Omental fat pad (tissue), 4 donors: Measurements from ENCODE around the gene KRTAP10-4. TPM values are rescaled to one million over a fixed set of nuclear protein-coding genes. Genes with fewer than 3 reads are reported as not detected.

Experiments used
- ATAC-seq: fragments of 150-250 bp; one replicate; pipeline ENCODE4 v1.9.1; 2016; ENCODE audit warnings: mild to moderate bottlenecking, moderate library complexity; ENCODE audit not compliant: low FRiP score
- DNase-seq: peaks from one replicate; pipeline ENCODE4 v3.0.0-alpha.2; 2019; ENCODE audit warnings: low spot score
- CTCF ChIP-seq, 3 donors: fragments of 450-650 bp; IDR thresholded peaks; one replicate each; pipeline ENCODE4 v1.5.1; 2016 to 2017; ENCODE audit warnings: antibody characterized with exemption in 3 of 3, mild to moderate bottlenecking in 3 of 3, moderate library complexity in 2 of 3
- total RNA-seq, 4 donors: library from RNA; depleted of rRNA; stranded (reverse); fragments of >200 nt; gene quantifications; one replicate each; pipeline ENCODE4 v1.1.0, GENCODE V29; 2016

KRTAP10-4 gene
- total RNA-seq, 4 donors from 2014 or later = not detected

GRCh38 chr21:44613386-44614155 is 40.0 kb downstream of the KRTAP10-4 start:
- TF ChIP-seq CTCF (IDR thresholded peaks at IDR 0.05) = no peak
- ATAC-seq (no peak), DNase-seq (no peak)

GRCh38 chr21:44614161-44614631 is 40.7 kb downstream of the KRTAP10-4 start:
- no peak for DNase-seq
- no peak for TF ChIP-seq CTCF (IDR thresholded peaks at IDR 0.05)
- no peak for ATAC-seq

- TF ChIP-seq CTCF (IDR thresholded peaks at IDR 0.05) = no peak
- ATAC-seq (no peak), DNase-seq (no peak)
Measured at GRCh38 chr21:44614961-44615391, 41.4 kb downstream of the KRTAP10-4 start.

GRCh38 chr21:44615466-44615865 is 41.9 kb downstream of the KRTAP10-4 start:
- DNase-seq (no peak), ATAC-seq (no peak)
- no peak for TF ChIP-seq CTCF (IDR thresholded peaks at IDR 0.05)

- DNase-seq (no peak), ATAC-seq (no peak)
- TF ChIP-seq CTCF (IDR thresholded peaks at IDR 0.05) = no peak
Measured at GRCh38 chr21:44615911-44616590, 42.5 kb downstream of the KRTAP10-4 start.

- TF ChIP-seq CTCF (IDR thresholded peaks at IDR 0.05) = no peak
- ATAC-seq = no peak
- no peak for DNase-seq
Measured at GRCh38 chr21:44616591-44616926, 43.0 kb downstream of the KRTAP10-4 start.
